NCI-H748 (cell line): ENCODE results near the gene NCOA3.

Experiments
- DNase-seq: peaks from one replicate; lab custom pipeline; 2025; ENCODE audit not compliant: unreplicated experiment; lab: John Stamatoyannopoulos, UW

NCOA3 gene

DNA sequence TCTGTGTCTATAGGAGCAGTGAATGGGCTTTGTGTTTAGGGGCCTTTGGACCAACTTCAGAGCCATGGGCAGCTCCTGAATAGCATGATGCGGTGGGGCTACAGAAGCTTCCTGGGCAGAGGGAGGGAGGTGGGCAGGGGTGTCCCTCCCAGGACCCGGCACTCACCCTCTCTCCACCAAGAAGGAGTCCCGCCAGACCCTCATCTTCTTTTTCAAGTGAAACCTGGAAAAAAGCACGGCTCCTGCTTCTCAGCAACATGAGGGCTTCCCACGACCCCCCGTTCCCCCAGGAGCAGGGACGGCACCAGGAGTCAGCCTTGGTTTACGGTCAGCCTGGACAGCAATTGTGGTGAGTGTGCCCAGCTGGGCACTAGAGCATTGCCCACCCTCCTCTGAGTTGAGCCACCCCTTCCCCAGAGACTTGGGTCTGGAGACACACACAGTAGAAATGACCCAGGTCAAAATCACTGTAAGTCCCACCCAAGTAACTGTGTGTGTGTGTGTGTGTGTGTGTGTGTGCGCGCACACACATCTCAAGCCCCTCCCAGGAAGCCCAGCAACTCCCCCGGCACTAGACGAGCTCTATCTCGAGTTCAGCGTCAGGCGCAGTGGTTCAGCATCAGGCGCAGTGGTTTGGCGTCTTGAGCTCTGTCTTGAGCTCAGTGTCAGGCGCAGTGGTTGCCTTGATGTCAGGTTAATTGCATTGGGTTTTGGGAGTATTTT is 175.4 kb downstream of the NCOA3 start:
- DNase-seq, result no peak

DNA sequence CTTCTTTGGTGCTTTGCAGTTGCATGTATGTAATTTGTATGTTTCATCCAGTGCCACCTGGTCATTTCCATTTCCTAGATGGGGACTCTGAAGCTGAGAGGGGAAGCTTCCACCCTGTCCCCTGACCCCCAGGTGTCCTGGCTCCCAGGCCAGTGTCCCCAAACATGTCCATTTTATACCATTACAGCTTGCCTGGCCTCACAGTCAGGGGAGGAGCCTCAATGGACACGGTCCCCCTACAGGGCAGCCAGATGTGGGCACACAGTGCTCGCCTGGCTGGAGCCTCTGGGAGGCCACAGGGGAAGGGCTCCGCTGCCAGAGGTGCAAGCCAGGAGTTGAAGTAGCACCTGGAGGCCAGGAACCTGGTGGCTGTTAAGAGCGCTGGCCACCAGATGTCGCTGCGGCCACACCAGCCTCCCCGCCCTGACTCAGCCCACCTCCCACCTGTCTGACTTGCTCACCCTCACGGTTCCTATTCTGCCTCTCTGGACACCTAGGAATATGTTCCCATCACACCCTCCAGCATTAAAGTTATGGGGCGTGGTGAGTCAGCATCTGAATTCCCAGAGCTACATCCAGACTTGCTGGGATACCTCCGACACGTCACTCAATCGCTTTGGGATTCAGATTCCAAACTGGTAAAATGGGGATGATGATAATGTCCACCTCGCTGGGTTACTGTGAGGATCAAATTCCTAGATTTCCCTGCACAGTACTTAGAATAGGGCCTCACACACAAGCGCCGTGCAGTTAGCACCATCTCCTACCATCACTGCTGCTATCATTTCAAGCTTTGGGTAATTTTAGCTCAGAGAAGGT is 176.2 kb downstream of the NCOA3 start:
- peak; percentile 48 for DNase-seq

DNA sequence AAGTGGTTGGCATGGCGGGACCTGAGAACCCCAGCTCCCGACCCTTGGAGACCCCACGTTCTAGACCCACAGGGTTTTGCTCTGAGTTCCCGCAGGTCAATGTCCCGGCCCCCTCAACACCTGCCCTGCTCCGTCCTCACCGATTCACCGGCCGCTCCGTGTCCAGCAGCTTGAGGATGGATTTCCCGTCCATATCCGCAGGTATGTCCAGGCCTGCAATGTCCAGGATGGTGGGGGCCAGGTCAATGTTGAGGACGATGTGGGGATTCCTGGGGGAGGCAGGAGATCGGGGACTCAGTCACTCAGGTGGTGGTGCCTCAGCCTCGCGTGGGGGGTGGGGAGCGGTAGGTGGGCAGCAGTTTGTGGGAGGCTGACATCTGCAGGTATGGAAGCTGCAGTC is 176.8 kb downstream of the NCOA3 start:
- no peak for DNase-seq

DNA sequence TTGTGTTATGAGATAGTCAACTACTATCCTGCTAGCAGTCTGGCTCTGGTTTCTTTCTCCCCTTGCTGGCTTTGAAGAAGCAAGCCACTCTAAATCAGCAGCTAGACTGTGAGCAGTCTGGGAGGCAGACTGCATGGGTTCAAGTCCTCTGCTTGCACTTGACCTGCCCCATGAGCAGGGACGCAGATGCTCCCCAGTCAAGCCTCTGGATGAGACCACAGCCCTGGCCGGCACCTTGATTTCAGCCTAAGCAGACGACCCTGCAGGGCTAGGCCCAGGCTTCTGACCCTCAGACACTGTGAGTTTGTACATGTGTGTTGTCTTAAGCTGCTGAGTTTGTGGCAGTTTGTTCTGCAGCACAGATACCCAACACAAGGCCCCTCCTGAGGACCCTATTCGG is 177.8 kb downstream of the NCOA3 start:
- no peak for DNase-seq

DNA sequence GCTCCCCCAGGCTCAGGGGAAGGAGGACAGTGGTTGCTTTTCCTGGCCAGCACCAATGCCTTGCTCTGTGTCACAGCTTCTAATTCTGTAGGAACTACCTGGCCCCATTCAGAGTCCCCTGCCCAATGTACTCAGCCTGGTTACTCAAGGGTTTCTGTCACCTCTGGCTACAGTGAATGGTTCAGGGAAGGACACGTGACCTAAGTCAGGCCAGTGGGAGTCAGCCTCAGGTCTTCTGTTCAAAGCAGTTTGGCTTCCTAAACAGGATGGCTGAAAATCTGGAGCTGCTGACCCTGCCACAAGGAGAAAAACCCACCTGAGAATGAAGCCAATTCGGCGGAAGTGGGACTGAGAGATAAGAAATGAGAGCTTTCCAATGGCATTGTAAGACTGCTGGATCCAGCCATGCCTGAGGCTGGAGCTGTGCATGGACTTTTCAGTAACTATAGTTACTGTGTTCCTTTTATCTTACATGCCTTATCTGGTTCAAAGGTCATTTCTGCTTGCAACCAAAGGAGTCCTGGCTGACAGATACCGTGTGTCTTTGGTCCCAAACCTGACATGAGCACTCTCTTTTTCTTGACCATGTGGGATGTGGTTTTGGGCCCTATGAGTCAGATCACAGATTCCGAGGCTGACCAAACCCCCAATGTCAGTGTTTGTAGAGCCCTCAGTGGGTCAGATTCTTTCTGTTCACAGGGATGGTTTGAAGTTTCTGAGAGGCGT is 179.3 kb downstream of the NCOA3 start:
- DNase-seq, result no peak

GRCh38 chr20:47682028-47682783 is 180.5 kb downstream of the NCOA3 start:
- no peak for DNase-seq

GRCh38 chr20:47682916-47683315 is 181.2 kb downstream of the NCOA3 start:
- no peak for DNase-seq

DNA sequence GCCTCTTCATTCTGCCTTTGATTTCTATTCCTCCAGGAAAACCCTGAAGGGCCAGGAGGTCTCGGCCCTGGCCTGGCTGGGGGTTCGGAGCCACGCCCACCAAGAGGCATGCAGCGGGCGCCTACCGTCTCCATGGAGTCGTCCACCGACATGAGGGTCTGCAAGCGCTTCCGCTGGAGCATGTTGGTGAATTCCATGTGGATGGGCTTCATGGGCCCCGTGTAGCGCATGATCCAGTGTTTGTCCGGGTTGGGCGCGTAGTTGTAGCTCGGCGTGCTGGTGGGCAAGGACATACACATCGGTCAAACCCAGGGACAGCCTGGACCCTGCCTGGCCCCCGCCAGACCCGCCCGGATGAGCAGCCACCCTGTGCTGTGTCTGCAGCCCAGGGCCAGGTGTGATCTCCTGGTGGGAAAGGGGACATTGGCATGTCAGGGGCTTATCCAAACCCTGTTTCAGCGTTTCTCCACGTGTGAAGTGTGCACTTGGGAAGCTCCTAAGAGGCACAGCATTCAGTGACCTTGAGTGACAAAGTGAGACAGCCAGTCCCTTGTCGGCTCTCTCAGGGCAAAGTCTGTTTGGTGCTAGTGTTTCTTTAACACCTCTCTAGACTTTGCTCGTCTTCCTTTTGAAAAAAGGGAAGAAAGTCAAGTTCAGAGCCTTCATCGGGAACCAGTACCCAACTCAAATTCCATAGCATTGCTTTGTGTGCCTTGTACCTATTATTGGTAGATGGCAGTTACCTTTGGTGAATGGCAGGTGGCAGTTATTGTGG is 182.8 kb downstream of the NCOA3 start:
- DNase-seq, result no peak

GRCh38 chr20:47686545-47686944 is 184.9 kb downstream of the NCOA3 start:
- DNase-seq, result no peak

DNA sequence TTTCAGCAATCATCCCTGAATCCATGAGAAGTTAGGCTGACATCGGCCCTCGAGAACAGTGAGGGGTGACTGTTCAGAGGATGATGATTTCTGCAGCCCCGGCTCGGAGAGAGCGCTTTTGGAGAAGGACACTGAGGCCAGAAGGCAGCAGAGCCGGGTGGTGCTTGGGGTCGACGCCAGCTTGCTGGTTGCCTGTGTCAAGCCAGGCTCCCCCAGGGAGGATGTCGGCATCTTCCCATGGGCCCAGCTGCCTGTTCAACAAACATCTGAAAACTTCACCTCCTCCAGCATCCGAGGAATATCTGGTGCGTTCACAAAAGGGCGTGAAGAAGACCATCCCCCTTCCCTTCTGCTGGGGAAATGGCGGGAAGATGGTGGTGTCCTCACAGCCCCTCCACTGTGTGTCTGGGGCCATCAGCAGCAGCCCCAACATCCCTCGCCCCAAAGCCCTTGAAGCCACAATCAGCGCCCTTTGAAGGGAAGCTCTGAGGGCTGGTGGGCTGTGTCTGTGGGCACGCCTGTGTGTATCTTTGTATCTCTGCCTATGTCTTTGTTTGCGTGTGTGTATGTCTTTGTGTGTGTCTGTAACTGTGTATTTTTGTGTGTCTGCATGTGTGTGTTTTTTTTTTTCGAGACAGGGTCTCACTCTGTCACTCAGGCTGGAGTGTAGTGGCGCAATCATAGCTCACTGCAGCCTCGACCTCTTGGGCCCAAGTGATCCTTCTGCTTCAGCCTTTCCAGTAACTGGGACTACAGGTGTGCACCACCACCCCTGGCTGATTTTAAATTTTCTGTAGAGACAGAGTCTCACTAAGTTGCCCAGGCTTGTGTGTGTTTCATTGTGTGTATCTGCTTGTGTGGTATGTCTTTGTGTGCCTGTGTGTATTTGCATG is 185.7 kb downstream of the NCOA3 start:
- no peak for DNase-seq

DNA sequence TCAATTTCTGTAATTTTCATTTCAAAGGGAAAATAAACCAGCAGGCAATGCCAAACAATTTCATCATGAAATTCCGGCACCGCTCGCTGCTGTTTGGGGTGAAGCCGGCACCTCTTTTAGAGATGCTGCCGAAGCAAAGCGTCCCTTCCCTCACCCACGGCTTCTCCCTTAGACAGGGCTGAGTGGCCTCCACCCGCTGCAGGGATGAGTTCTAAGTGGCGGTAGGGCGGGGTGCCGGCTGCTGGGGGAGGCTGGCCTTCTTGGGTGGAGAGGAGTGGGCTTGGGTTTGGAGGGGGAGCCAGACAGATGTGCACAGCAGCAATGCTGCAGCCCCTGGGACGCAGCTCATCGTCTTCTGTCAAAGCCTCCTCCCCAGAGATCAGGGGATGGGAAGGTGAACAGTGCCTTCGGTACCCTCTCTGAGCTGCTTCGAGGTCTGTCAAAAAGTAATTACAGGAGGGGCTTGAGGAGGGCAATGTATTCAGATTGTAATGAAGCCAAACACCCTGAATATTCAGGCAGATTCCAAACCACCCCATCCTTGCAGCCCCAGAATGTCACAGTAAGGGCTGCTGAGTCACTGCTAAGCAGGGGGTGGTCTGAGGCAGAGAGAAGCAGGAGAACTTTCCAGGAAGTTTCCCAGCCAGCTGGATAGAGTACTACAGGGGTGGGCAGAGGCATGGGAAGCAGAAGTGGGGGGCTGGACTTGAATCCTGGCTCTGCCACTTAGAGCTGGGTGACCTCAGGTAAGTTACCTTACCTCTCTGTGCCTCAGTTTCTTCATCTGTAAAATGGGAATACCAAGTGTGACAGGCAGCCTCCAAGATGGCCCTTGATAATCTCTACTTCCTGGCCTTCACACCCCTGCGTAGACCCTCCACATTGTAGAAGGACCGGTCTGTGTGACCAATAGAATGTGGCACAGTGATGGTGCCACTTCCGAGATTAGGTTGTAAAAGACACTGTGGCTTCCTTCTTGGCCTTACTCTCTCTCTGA is 187.0 kb downstream of the NCOA3 start:
- DNase-seq, result no peak

GRCh38 chr20:47689731-47690130 is 188.0 kb downstream of the NCOA3 start:
- DNase-seq, result no peak

DNA sequence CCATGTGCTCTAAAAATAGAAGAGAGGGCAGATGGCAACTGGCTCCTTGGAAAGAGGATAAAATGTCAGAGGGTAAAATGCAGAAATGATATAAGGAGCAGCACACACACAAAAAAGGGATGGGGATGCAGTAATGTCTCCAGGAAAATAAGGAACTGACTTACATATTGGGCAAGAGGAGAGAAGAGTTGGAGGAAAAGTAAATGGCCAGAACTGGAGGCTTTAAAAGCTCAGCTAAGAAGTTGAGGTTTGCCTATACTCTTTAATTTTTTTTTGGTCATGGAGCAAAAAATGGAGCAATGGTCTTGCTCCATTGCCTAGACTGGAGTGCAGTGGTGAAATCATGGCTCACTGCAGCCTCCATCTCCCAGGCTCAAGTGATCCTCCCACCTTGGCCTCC is 189.9 kb downstream of the NCOA3 start:
- DNase-seq, result no peak

GRCh38 chr20:47694021-47694818 is 192.5 kb downstream of the NCOA3 start:
- DNase-seq, result no peak

DNA sequence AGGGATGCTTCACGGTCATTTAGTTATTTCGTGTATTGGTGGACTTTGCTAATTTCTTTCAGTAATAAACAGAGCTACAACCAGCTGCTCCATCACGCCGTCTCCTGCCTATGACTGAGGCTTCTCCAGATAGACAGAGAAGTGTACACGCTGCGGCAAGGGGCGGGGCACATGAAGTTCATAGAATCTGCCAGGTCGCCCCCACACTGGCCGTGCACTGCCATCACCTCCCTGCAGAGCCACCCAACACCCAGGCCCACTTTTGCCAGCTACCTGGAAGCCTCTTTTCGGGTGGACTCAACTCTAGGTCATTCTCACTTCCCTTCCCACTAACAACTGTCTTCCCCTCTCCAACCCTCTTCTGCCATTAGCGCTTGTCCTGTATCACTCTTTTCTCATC is 195.2 kb downstream of the NCOA3 start:
- DNase-seq, result no peak

DNA sequence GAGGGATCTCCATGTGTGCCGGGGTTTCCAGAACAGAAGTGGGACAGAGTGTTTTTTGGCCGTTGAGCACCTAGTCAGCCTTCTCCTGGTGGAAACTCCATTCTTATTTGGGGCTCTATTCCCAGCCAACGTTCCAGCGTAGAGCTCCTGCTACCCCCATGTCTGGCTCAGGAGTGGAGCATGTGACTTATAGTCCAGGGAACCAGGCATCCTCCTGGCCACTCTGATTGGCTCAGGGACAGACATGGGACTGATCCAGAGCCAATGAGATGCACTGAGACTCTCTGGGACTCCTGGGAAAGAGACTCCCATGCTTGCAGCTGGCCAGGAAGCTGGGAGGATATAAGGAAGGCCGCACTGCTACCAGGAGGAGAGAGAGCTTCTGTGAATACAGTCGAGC is 196.5 kb downstream of the NCOA3 start:
- no peak for DNase-seq

DNA sequence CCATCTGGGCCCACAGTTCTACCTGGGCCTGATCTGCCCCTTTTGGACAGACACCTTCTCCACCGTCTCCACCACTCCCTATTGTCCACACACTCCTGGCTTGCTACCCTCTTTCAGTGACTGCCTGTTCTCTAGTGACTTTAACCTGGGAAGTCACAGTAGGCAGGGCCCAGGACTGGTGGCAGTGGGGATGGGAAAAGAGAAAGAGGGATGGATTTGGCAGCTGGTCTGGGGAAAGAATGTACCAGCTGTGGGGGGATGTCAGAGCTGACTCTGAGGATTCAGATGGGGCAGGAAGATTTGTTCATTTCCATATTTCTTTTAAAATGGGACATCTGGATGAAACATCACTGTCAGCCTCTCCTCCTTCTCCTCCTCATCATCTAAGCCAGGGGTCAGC is 198.1 kb downstream of the NCOA3 start:
- no peak for DNase-seq
